ENCODE results near the gene AFF3. TPM values are rescaled to one million over a fixed set of nuclear protein-coding genes. Genes with fewer than 3 reads are reported as not detected.

AFF3 gene
- total RNA-seq, 1 donor from 2014 or later: 8.0 TPM

- Histone ChIP-seq H3K36me3 (no peaks in the 10 kb centered on the region), H3K4me3 (no peak overlapping the region), H3K27me3 (ENCODE audit: low read depth) (no peaks in the 10 kb centered on the region), H3K27ac (replicated peaks) (no peak overlapping the region), H3K9me3 (replicated peaks) (no peaks in the 10 kb centered on the region), H3K4me1 (peaks cover 23% of the 10 kb centered on the region)
- TF ChIP-seq, protein P1, sequence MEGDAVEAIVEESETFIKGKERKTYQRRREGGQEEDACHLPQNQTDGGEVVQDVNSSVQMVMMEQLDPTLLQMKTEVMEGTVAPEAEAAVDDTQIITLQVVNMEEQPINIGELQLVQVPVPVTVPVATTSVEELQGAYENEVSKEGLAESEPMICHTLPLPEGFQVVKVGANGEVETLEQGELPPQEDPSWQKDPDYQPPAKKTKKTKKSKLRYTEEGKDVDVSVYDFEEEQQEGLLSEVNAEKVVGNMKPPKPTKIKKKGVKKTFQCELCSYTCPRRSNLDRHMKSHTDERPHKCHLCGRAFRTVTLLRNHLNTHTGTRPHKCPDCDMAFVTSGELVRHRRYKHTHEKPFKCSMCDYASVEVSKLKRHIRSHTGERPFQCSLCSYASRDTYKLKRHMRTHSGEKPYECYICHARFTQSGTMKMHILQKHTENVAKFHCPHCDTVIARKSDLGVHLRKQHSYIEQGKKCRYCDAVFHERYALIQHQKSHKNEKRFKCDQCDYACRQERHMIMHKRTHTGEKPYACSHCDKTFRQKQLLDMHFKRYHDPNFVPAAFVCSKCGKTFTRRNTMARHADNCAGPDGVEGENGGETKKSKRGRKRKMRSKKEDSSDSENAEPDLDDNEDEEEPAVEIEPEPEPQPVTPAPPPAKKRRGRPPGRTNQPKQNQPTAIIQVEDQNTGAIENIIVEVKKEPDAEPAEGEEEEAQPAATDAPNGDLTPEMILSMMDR (IDR thresholded peaks at IDR 0.05; ENCODE audit: borderline replicate concordance): no peak
- intact Hi-C loops (cut with micrococcal nuclease): no loop called here
- no peak for DNase-seq
Measured at GRCh38 chr2:99605036-99605435, 537.4 kb downstream of the AFF3 start.

GRCh38 chr2:99602476-99602875 is 539.9 kb downstream of the AFF3 start:
- Histone ChIP-seq H3K27me3 (ENCODE audit: low read depth) (no peaks in the 10 kb centered on the region), H3K27ac (replicated peaks) (no peak overlapping the region), H3K9me3 (replicated peaks) (no peaks in the 10 kb centered on the region), H3K4me1 (peaks cover 13% of the 10 kb centered on the region), H3K36me3 (no peaks in the 10 kb centered on the region), H3K4me3 (no peak overlapping the region)
- no peak for DNase-seq
- intact Hi-C loops (cut with micrococcal nuclease): no loop called here
- TF ChIP-seq, protein P1 (IDR thresholded peaks at IDR 0.05; ENCODE audit: borderline replicate concordance): no peak

- Histone ChIP-seq H3K4me3 (no peak overlapping the region), H3K27ac (replicated peaks) (no peak overlapping the region), H3K27me3 (ENCODE audit: low read depth) (no peaks in the 10 kb centered on the region), H3K4me1 (peaks cover 7% of the 10 kb centered on the region), H3K36me3 (no peaks in the 10 kb centered on the region), H3K9me3 (replicated peaks) (no peaks in the 10 kb centered on the region)
- TF ChIP-seq, protein P1 (IDR thresholded peaks at IDR 0.05; ENCODE audit: borderline replicate concordance): no peak
- intact Hi-C loops (cut with micrococcal nuclease): no loop called here
- no peak for DNase-seq
Measured at GRCh38 chr2:99600981-99601651, 541.3 kb downstream of the AFF3 start.

DNA sequence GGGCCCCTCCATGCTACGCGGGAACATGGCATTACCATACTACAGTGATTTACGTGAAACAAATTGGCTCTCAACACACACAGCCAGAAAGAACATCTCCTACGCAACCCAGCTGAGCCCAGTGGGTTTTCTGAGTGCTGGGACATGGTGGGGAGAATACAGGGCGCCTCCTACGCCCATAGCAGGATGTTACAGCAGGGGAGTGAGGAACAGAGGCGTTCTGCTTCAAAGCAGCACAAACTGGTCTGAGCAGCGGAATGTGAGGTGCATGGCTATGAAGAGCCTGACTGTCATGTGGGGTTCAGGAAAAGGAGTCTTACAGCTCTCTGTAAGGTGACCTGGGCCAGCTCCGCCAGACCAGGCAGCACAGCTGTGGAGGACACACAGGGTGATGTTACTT is 543.9 kb downstream of the AFF3 start:
- Histone ChIP-seq H3K4me1 (peaks cover 7% of the 10 kb centered on the region), H3K4me3 (no peak overlapping the region), H3K27ac (replicated peaks) (no peak overlapping the region), H3K9me3 (replicated peaks) (no peaks in the 10 kb centered on the region), H3K36me3 (no peaks in the 10 kb centered on the region), H3K27me3 (ENCODE audit: low read depth) (no peaks in the 10 kb centered on the region)
- TF ChIP-seq, protein P1 (IDR thresholded peaks at IDR 0.05; ENCODE audit: borderline replicate concordance): no peak
- intact Hi-C loops (cut with micrococcal nuclease): no loop called here
- DNase-seq: no peak

DNA sequence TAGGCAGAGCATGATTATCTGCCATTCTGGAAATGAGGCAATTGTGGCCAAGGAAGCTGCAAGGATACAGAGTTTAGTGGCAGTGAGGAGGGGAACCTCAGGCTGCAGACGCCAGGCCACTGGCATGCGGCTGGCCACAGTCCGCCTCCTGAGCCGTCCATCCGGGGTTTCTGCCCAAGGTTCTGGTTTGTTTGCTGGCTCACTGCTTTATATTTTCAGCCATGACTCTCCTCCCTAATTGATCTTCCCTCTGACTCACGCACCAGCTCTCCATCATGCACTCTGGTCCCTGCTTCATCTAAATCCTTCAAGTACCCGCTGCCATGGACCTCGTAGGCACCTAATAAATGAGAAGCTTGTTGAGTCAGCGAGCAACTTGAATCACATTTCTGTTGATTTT is 544.8 kb downstream of the AFF3 start:
- H3K4me1 ChIP-seq: peaks cover 2% of the 10 kb centered on the region
- no peak overlapping the region for H3K27ac ChIP-seq (replicated peaks)
- intact Hi-C loops (cut with micrococcal nuclease): no loop called here
- H3K27me3 ChIP-seq (ENCODE audit: low read depth): no peaks in the 10 kb centered on the region
- H3K9me3 ChIP-seq (replicated peaks): no peaks in the 10 kb centered on the region
- no peaks in the 10 kb centered on the region for H3K36me3 ChIP-seq
- DNase-seq: no peak
- TF ChIP-seq, protein P1 (IDR thresholded peaks at IDR 0.05; ENCODE audit: borderline replicate concordance): no peak
- no peak overlapping the region for H3K4me3 ChIP-seq

All from left ventricle myocardium inferior (tissue), 1 donor.